ENCODE results near the gene COL4A1.

DNA sequence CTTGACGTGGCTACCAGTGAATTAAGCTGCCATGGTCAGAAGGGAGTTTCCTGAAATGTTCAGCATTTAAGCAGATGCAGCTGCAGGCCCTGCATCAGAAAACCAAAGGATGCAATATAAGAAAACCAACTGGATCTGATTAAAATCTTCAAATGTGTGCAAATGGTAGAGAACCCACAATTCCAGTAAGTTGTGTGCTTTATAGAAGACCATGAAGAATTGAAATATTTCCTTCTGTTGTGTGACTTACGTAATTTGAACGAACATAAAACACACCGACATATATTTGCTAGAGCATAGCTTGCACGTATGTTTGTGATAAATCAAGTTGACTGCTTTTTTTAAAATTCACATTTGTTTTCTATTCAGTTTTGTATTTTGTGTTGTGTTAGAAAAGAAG lies 191.4 kb downstream of the COL4A1 start:
- no peak for TF ChIP-seq POLR2A (IDR thresholded peaks at IDR 0.05; ENCODE audit: low read length)
- no peak for TF ChIP-seq GATA1 (IDR thresholded peaks at IDR 0.05; ENCODE audit: low read depth, low read length)
